ENCODE results near the gene CUL5.

The CUL5 gene

DNA sequence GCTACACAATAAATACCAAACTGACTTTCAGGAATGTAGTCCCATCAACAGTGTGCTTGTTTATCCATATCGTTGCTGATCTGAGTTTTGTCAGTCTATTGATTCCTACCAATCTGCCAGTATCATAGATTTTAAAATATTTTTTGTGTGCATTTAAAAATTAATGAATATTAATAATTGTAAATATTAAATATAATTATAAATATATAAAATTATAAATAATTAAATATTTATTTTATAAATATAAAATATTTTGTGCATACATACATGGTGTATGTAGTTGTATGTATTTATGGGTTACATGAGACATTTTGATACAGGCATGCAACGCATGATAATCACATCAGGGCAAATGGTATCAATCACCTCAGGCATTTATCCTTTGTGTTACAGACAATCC, 53.6 kb downstream of the CUL5 start:
- TF ChIP-seq, protein P1, sequence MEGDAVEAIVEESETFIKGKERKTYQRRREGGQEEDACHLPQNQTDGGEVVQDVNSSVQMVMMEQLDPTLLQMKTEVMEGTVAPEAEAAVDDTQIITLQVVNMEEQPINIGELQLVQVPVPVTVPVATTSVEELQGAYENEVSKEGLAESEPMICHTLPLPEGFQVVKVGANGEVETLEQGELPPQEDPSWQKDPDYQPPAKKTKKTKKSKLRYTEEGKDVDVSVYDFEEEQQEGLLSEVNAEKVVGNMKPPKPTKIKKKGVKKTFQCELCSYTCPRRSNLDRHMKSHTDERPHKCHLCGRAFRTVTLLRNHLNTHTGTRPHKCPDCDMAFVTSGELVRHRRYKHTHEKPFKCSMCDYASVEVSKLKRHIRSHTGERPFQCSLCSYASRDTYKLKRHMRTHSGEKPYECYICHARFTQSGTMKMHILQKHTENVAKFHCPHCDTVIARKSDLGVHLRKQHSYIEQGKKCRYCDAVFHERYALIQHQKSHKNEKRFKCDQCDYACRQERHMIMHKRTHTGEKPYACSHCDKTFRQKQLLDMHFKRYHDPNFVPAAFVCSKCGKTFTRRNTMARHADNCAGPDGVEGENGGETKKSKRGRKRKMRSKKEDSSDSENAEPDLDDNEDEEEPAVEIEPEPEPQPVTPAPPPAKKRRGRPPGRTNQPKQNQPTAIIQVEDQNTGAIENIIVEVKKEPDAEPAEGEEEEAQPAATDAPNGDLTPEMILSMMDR (IDR thresholded peaks at IDR 0.05), result no peak

DNA sequence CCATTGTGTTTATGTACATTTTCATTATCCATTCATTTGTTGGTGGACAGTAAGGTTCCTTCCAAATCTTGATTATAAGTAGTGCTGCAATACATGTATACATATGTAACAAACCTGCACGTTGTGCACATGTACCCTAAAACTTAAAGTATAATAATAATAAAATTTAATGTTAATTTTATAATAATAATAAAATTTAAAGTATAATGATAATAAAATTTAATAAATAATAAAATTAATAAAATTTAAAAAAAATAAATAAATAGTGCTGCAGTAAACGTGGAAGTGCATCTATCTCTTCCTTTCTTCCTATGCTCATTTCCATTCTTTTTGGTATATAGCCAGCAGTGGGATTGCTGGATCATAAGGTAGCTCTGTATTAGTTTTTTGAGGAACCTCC, 54.7 kb downstream of the CUL5 start:
- TF ChIP-seq, protein P1 (IDR thresholded peaks at IDR 0.05), result no peak

DNA sequence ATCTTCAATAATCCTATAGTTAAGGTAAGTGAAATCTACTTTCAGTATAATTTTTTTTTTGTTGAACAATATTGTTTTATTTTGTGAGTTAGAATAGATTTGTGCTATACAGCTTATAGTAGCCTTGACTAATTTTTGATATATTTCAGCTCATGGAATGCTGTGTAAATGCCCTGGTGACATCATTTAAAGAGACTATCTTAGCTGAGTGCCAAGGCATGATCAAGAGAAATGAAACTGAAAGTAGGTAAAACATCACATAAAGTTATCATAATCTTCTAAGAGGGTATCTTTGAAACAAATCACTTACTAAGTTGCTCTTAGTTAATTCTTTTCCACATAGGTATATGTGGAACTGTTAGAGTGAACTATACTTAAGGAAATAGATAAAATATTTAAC, 61.2 kb downstream of the CUL5 start:
- TF ChIP-seq, protein P1 (IDR thresholded peaks at IDR 0.05), result no peak

DNA sequence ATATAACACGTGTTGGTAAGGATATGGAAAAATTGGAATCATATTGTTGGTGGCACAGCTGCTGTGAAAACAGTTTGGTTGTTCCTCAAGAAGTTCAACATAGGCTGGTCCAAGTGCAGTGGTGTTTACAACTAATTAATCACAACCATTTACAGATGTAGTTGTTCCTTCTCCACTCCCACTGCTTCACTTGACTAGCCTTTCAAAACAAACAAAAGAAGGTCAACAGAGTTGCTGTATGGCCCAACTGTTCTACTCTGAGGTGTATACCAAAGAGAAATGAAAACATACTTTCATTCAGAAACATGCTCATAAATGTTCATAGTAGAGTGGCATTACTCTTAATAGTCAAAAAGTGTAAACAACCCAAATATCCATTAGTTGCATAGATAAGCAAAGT, 76.1 kb downstream of the CUL5 start:
- TF ChIP-seq, protein P1 (IDR thresholded peaks at IDR 0.05), result no peak

DNA sequence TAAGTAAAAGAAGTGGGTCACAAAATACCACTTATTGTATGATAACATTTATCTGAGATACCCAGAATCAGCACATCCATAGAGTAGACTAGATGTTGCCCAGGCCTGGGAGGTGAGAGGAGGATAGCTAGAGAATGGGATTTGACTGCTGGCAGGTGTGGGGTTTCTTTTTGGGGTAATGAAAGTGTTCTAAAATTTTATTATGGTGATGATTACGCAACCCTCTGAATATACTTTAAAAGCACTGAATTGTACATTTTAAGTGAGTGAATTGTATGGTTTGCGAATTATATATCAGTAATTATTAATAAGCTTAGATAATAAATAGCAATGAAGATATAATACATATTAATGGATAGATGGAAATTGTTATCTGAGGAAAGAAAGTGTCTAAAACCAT, 77.0 kb downstream of the CUL5 start:
- TF ChIP-seq, protein P1 (IDR thresholded peaks at IDR 0.05), result no peak

DNA sequence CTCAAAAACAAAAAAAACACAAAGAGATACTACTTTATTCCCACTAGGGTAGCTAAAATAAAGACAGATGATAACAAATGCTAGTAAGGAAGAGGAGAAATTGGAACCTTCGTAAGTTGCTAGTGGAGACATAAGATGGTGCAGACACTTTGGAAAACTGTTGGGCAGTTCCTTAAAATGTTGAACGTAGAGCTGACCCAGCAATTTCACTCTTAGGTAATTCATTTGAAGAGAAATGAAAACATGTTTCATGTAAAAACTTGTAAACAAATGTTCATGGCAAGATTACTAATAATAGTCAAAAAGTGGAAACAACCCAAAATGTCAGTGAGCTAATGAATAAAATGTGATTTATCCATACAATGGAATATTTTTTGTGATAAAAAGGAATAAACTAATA, 83.4 kb downstream of the CUL5 start:
- TF ChIP-seq, protein P1 (IDR thresholded peaks at IDR 0.05), result no peak

DNA sequence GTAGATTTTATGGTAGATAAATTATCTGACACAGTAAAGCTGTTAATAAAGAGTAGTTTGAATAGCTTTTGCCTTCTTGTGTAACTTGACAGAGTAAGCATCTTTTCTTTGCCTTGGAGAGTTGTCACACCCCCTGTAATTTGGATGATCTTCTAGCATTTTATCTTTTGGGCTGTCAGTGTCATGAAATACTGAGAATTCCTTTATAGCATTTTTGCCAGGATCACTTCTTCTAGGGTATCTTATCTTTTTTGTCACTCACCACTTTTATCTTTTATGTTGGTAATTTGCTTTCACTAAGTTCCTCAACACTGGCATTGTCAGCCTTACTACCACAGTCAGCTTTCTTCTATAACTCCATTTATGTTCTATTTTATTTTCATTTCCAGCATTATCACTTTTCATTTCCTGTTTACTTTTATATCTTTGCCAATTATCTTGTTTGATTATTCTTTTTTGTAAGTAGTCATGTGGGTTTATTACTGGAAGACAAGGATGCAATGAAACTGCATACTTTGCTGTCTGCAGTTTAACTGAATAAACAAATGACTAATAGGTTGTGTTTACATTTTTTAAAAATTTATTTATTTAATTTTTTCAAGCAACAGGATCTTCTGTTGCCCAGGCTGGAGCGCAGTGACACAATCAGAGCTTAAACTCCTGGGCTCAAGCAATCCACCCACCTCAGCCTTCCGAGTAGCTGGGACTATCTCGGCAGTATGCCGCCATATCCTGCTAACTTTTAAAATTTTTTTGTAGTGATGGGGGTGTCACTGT, 84.6 kb downstream of the CUL5 start:
- TF ChIP-seq, protein P1 (IDR thresholded peaks at IDR 0.05), result no peak

DNA sequence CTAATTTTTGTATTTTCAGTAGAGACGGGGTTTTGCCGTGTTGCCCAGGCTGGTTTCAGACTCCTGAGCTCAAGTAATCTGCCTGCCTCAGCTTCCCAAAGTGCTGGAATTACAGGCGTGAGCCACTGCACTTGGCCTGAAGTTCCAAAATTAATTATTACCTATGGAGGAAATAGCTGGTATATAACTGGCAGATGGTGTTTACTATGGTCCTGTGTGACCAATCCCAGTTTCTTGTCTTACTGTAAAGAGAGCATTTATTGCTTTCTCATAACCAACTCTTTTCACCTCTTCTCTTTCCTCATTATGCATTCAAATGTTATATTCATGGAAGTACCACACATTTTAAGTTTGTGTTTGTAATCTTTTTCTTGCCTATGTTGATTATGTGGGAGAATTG, 88.5 kb downstream of the CUL5 start:
- TF ChIP-seq, protein P1 (IDR thresholded peaks at IDR 0.05), result no peak

All from LNCAP (cell line).